ENCODE measurements around the gene UTS2R.

UTS2R gene

DNA sequence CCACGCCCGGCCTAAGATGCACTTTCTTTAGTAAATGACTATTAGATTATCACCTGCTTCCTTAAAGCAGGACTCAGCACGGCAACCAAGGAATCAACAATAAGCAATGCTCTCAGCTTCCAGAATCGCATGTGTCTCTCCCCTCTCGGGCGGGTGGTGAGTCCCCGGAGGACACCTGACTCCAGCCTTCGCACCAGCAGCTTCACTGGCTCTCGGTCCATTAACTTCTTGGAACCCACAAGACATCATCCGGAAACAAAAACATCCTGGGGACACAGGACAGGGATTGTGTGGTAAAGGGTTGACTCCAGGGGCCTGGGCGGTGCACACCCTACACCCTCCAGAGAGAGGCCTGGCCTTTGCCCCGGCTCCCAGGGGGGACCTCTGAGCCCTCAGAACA lies 22.7 kb downstream of the UTS2R start:
- H3K9me3 ChIP-seq (ENCODE audit: severe bottlenecking) = no peaks in the 10 kb centered on the region
- no peak overlapping the region for H3K27ac ChIP-seq
- H3K4me3 ChIP-seq (ENCODE audit: low read depth, low read length) = no peak overlapping the region
- no peaks in the 10 kb centered on the region for H3K27me3 ChIP-seq (ENCODE audit: insufficient read depth, low read depth, severe bottlenecking)
- TF ChIP-seq, protein P1, sequence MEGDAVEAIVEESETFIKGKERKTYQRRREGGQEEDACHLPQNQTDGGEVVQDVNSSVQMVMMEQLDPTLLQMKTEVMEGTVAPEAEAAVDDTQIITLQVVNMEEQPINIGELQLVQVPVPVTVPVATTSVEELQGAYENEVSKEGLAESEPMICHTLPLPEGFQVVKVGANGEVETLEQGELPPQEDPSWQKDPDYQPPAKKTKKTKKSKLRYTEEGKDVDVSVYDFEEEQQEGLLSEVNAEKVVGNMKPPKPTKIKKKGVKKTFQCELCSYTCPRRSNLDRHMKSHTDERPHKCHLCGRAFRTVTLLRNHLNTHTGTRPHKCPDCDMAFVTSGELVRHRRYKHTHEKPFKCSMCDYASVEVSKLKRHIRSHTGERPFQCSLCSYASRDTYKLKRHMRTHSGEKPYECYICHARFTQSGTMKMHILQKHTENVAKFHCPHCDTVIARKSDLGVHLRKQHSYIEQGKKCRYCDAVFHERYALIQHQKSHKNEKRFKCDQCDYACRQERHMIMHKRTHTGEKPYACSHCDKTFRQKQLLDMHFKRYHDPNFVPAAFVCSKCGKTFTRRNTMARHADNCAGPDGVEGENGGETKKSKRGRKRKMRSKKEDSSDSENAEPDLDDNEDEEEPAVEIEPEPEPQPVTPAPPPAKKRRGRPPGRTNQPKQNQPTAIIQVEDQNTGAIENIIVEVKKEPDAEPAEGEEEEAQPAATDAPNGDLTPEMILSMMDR (IDR thresholded peaks at IDR 0.05; ENCODE audit: low read depth, low read length) = no peak
- H3K36me3 ChIP-seq = peaks cover 50% of the 10 kb centered on the region
- no peak for DNase-seq

DNA sequence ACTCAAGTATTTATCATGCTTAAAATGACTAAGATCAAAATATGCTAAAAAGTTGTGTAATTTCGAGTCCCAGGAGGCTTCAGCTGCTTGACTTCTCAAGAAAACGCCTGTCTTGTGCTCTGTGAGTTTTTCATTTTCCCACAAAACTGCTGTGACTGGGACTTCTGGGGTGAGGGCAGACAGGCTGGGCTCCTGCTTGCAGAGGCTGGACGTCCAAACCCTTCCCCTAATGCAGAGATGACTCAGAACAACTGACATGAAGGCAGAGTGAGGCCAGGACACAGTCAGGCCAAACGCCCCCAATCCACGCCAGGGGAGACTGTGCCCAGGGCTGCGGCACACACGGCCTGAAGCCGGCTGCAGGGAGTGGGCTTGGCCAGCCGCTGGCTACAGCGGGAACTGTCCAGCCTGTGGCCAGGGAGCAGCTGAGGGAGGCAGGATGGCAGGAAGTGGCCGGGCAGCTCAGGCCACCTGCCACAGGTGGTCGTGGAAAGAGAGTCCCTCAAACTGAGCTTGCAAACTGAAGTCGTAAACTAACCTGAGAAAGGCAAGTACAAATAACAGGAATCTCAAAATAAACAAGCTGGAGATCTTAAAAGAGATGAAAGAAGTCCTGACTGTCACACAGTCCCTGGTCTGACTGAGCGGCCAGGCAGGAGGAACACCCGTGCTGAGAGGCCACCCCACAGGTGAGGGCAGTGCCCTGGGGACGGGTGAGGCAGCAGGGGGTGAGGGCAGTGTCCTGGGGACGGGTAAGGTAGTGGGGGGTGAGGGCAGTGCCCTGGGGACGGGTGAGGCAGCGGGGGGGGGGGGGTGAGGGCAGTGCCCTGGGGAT lies 25.3 kb downstream of the UTS2R start:
- no peaks in the 10 kb centered on the region for H3K27me3 ChIP-seq (ENCODE audit: insufficient read depth, low read depth, severe bottlenecking)
- H3K9me3 ChIP-seq (ENCODE audit: severe bottlenecking) = no peaks in the 10 kb centered on the region
- no peak for DNase-seq
- no peak overlapping the region for H3K4me3 ChIP-seq (ENCODE audit: low read depth, low read length)
- H3K36me3 ChIP-seq = peaks cover 56% of the 10 kb centered on the region
- H3K27ac ChIP-seq = no peak overlapping the region
- TF ChIP-seq, protein P1 (IDR thresholded peaks at IDR 0.05; ENCODE audit: low read depth, low read length) = no peak

DNA sequence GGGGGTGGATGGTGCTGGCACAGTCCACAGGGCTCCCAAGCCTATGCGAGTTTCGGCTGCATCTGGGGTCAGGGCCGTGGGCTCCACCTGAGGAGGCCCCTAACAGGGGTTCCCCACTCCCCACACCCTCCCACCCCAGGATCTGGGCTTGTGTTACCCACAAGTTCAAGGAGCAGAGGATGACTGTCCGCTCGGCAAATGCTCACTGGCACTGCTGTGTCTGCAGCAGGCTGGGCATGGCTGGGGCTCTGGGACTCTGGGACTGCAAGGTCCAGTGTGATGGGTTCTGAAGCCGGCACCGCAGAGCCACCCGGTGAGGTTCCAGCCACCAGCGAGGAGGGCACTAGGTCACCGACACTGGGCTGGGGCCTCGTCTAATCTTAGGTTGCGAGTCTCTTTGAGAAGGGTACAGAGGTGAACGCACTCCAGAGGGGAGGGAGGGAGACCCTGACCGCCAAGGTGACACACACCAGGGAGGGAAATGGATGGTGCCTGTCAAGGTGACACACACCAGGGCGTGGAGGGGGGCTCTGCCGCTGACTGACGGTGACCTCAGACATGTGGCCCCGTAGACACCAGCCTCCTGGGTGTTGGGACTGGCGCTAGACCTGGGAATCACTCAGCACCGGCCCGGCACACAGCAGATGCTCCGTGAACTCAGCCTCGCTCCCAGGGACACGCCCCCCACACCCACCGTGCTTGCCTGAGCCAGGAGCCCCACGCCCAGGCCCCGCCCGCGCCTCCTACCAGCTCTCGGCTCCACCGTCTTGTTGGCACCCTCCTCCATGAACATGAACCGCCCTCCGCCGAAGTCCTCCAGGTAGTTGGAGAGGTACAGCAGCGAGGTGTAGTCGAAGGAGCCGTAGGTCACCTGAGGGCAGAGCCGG lies 26.1 kb downstream of the UTS2R start:
- no peak overlapping the region for H3K4me3 ChIP-seq (ENCODE audit: low read depth, low read length)
- H3K9me3 ChIP-seq (ENCODE audit: severe bottlenecking) = no peaks in the 10 kb centered on the region
- peak overlapping the region; percentile 8; the same call in 1 of the 2 replicates for H3K27ac ChIP-seq
- no peak for DNase-seq
- H3K36me3 ChIP-seq = peaks cover 56% of the 10 kb centered on the region
- TF ChIP-seq, protein P1 (IDR thresholded peaks at IDR 0.05; ENCODE audit: low read depth, low read length) = no peak
- no peaks in the 10 kb centered on the region for H3K27me3 ChIP-seq (ENCODE audit: insufficient read depth, low read depth, severe bottlenecking)

DNA sequence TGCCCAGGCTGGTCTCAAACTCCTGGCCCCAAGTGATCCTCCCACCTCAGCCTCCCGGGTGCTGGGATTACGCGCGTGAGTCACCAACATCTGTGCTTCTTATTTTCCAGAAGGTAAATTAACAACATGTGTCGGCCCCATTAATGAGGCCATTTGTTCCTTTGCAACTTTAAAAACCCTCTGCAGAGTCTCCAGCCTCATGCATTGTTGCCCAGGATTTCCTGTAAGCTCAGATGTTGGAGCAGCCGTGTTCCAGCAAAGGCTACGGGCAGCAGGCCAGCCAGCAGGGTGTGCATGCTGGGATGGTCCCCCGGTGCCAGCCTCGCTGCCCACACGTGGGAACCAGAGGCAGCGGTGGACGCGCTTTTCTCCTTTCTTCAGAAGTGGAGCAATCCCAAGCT lies 27.5 kb downstream of the UTS2R start:
- Histone ChIP-seq H3K27me3 (ENCODE audit: insufficient read depth, low read depth, severe bottlenecking) (no peaks in the 10 kb centered on the region), H3K27ac (peak overlapping the region; percentile 75), H3K36me3 (peaks cover 61% of the 10 kb centered on the region), H3K4me3 (ENCODE audit: low read depth, low read length) (no peak overlapping the region), H3K9me3 (ENCODE audit: severe bottlenecking) (no peaks in the 10 kb centered on the region)
- TF ChIP-seq, protein P1 (IDR thresholded peaks at IDR 0.05; ENCODE audit: low read depth, low read length) = no peak
- peak; percentile 53 for DNase-seq

DNA sequence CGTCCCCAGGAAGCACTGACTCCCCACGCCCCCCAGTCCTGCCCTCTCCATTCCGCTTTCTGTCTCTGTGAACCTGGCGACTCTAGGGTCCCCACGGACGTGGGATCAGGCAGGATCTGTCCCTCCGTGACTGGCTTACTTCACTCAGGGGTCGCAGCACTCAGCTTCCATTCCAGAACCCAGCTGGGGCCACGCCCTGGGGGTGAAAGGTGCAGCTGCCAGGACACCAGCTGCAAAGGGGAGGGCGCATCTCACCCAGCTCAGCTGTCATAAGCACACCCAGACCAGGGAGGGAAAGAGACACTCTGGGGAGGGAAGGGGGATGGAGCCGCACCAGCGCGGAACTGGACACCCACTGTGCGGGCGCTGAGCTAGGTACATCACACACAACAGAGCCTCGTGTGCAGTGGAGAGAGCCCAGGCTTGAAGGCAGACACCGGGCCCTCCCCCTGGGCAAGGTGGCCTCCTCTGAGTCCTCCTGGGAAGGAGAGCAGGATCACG lies 28.1 kb downstream of the UTS2R start:
- H3K27me3 ChIP-seq (ENCODE audit: insufficient read depth, low read depth, severe bottlenecking) = no peaks in the 10 kb centered on the region
- TF ChIP-seq, protein P1 (IDR thresholded peaks at IDR 0.05; ENCODE audit: low read depth, low read length) = no peak
- H3K4me3 ChIP-seq (ENCODE audit: low read depth, low read length) = 0 out of 2 replicates have a peak overlapping the region, but pooled peaks have one; percentile 2
- peak overlapping the region; percentile 75 for H3K27ac ChIP-seq
- peak; percentile 90 for DNase-seq
- H3K9me3 ChIP-seq (ENCODE audit: severe bottlenecking) = no peaks in the 10 kb centered on the region
- peaks cover 58% of the 10 kb centered on the region for H3K36me3 ChIP-seq

All from WERI-Rb-1 (cell line).